GM12874 (cell line): Measurements from ENCODE around the gene PTPRD.

ENCODE experiments used
- CTCF ChIP-seq: IDR thresholded peaks from 2 replicates; pipeline ENCODE4 v1.5.1; 2011; ENCODE audit warnings: low read depth, mild to moderate bottlenecking, control low read depth, low read length, moderate library complexity; ENCODE audit not compliant: insufficient read depth

The PTPRD gene

GRCh38 chr9:8599937-8600336 lies 2012.9 kb downstream of the PTPRD start:
- no peak for TF ChIP-seq CTCF

GRCh38 chr9:8589476-8589875 lies 2023.3 kb downstream of the PTPRD start:
- no peak for TF ChIP-seq CTCF

GRCh38 chr9:8585036-8585435 lies 2027.8 kb downstream of the PTPRD start:
- no peak for TF ChIP-seq CTCF

- no peak for TF ChIP-seq CTCF
Observed at GRCh38 chr9:8579661-8580060, 2033.1 kb downstream of the PTPRD start.

GRCh38 chr9:8576741-8577140 lies 2036.1 kb downstream of the PTPRD start:
- TF ChIP-seq CTCF = no peak

GRCh38 chr9:8574846-8575245 lies 2038.0 kb downstream of the PTPRD start:
- no peak for TF ChIP-seq CTCF

GRCh38 chr9:8572209-8572608 lies 2040.6 kb downstream of the PTPRD start:
- TF ChIP-seq CTCF = no peak

GRCh38 chr9:8571643-8572042 lies 2041.2 kb downstream of the PTPRD start:
- TF ChIP-seq CTCF = no peak
